Left kidney (tissue), 2 donors: Measurements from ENCODE around the gene LINC00237. TPM values are rescaled to one million over a fixed set of nuclear protein-coding genes. Genes with fewer than 3 reads are reported as not detected.

ENCODE experiments used
- DNase-seq: peaks from one replicate; pipeline ENCODE4 v3.0.0-alpha.2; 2013
- polyA plus RNA-seq: library from polyadenylated mRNA; unstranded; fragments of 120-200 nt; gene quantifications from one replicate; pipeline ENCODE4 v1.2.1, GENCODE V29; 2013; ENCODE audit not compliant: insufficient read length

LINC00237 gene
- polyA plus RNA-seq, 1 donor = not detected

- DNase-seq = peak; percentile 33
Observed at GRCh38 chr20:21099751-21100577, 6.2 kb downstream of the LINC00237 start.

- peak; percentile 22 for DNase-seq
Observed at GRCh38 chr20:21096321-21097043, 9.7 kb downstream of the LINC00237 start.

GRCh38 chr20:21092806-21093205 lies 13.4 kb downstream of the LINC00237 start:
- DNase-seq = no peak

- no peak for DNase-seq
Observed at GRCh38 chr20:21090721-21091120, 15.4 kb downstream of the LINC00237 start.

- no peak for DNase-seq
Observed at GRCh38 chr20:21090111-21090618, 16.0 kb downstream of the LINC00237 start.

GRCh38 chr20:21089391-21089790 lies 16.8 kb downstream of the LINC00237 start:
- DNase-seq = no peak

- no peak for DNase-seq
Observed at GRCh38 chr20:21087862-21088540, 18.2 kb downstream of the LINC00237 start.

- no peak for DNase-seq
Observed at GRCh38 chr20:21083825-21084325, 22.3 kb downstream of the LINC00237 start.

GRCh38 chr20:21082584-21082983 lies 23.6 kb downstream of the LINC00237 start:
- DNase-seq = no peak

- no peak for DNase-seq
Observed at GRCh38 chr20:21077809-21078345, 28.3 kb downstream of the LINC00237 start.

- no peak for DNase-seq
Observed at GRCh38 chr20:21076073-21076472, 30.1 kb downstream of the LINC00237 start.

GRCh38 chr20:21075471-21075870 lies 30.7 kb downstream of the LINC00237 start:
- no peak for DNase-seq

GRCh38 chr20:21074605-21075336 lies 31.4 kb downstream of the LINC00237 start:
- DNase-seq = no peak

GRCh38 chr20:21067255-21067654 lies 38.9 kb downstream of the LINC00237 start:
- no peak for DNase-seq

GRCh38 chr20:21064924-21065323 lies 41.2 kb downstream of the LINC00237 start:
- DNase-seq = no peak

- DNase-seq = no peak
Observed at GRCh38 chr20:21063276-21063675, 42.9 kb downstream of the LINC00237 start.

GRCh38 chr20:21053002-21053762 lies 53.0 kb downstream of the LINC00237 start:
- peak; percentile 11 for DNase-seq

GRCh38 chr20:21052686-21053001 lies 53.5 kb downstream of the LINC00237 start:
- DNase-seq = no peak

- no peak for DNase-seq
Observed at GRCh38 chr20:21052241-21052640, 53.9 kb downstream of the LINC00237 start.

- DNase-seq = no peak
Observed at GRCh38 chr20:21050710-21051109, 55.4 kb downstream of the LINC00237 start.
